Kidney (tissue), 14 donors: ENCODE data around the gene ANKRD61. TPM values are rescaled to one million over a fixed set of nuclear protein-coding genes. Genes with fewer than 3 reads are reported as not detected.
A peak's percentile ranks its signal among the peaks of the same experiment; 100 is the strongest.
"Not testable (repeated sequence)": the region's sequence is repeated elsewhere in the genome, so short reads cannot be mapped to it uniquely, and the experiment has no call there.

ENCODE experiments used
- DNase-seq, 5 donors: peaks; one replicate each; pipeline ENCODE4 v3.0.0-alpha.2; 2013 to 2020
- FAIRE-seq: peaks from 2 replicates; lab custom pipeline; 2012; peaks lifted over from hg19 to GRCh38; lab: Jason Lieb, UNC
- H3K27ac ChIP-seq, 2 donors: one replicate each; pipeline ENCODE4 v1.7.0; 2013; ENCODE audit warnings: low read depth in 2 of 2, low read length in 2 of 2, inconsistent platforms in 1 of 2
- H3K27me3 ChIP-seq: one replicate; pipeline ENCODE4 v1.7.1; 2013; ENCODE audit warnings: low read length, inconsistent platforms; ENCODE audit not compliant: control insufficient read depth, insufficient read depth
- H3K36me3 ChIP-seq, 3 donors: one replicate each; pipeline versions ENCODE4 v1.7.0 to v1.7.1; 2013; ENCODE audit warnings: low read length in 3 of 3, control low read depth in 1 of 3, inconsistent platforms in 1 of 3; ENCODE audit not compliant: insufficient read depth in 3 of 3, control insufficient read depth in 2 of 3
- H3K4me1 ChIP-seq, 3 donors: one replicate each; pipeline versions ENCODE4 v1.7.0 to v1.7.1; 2013; ENCODE audit warnings: low read length in 3 of 3, inconsistent platforms in 1 of 3, low read depth in 1 of 3; ENCODE audit not compliant: control insufficient read depth in 2 of 3, insufficient read depth in 2 of 3
- H3K4me3 ChIP-seq, 3 donors: one replicate each; pipeline versions ENCODE4 v1.7.0 to v1.8.1; 2013; ENCODE audit warnings: low read length in 3 of 3, control low read depth in 1 of 3, inconsistent platforms in 1 of 3
- H3K9ac ChIP-seq, 3 donors: one replicate each; pipeline versions ENCODE4 v1.7.0 to v1.7.1; 2013; ENCODE audit warnings: low read length in 3 of 3, control low read depth in 1 of 3, inconsistent platforms in 1 of 3
- H3K9me3 ChIP-seq, 3 donors: one replicate each; pipeline versions ENCODE4 v1.7.0 to v1.7.1; 2013; ENCODE audit warnings: low read length in 3 of 3, control low read depth in 1 of 3, inconsistent platforms in 1 of 3; ENCODE audit not compliant: control insufficient read depth in 2 of 3, insufficient read depth in 1 of 3
- CTCF ChIP-seq: IDR thresholded peaks from 3 replicates; pipeline ENCODE4 v1.5.1; 2012; ENCODE audit warnings: mild to moderate bottlenecking, moderate library complexity, borderline replicate concordance; ENCODE audit not compliant: insufficient read depth; ENCODE audit errors: extremely low read depth
- intact Hi-C: fragments of 100-400 bp; cut with DNase I; formaldehyde crosslinking; loops from one replicate; pipeline ENCODE4 v1.11.1; 2022
- polyA plus RNA-seq: library from polyadenylated mRNA; stranded (reverse); fragments of 350-450 nt; fragmentation: Illumina TruSeq; extraction: RNeasy Lipid Tissue Mini Kit (QIAGEN cat#74804); gene quantifications from one replicate; pipeline ENCODE4 v1.2.3, GENCODE V29; 2014; ENCODE audit warnings: low read depth, low replicate concordance; ENCODE audit not compliant: insufficient read depth
- total RNA-seq: library from RNA; stranded (reverse); fragmentation: NEBNext Ultra II Directional; extraction: Animal tissue kit (Norgen Biotek cat#: 25700); gene quantifications from one replicate; pipeline ENCODE4 v1.2.1, GENCODE V29; 2021
- donor health status: control.
- donor health status: control.
- donor health status: control.
- donor health status: control.
- donor health status: control.
- donor health status: DM: yes; HTN: yes; CAD: no.
- donor health status: Normal renal cell carcinoma (clear cell type).

Gene ANKRD61
- total and polyA plus RNA-seq, 2 donors from 2014 or later = 0.19 TPM; not detected in 1

GRCh38 chr7:6008668-6009611, 22.2 kb upstream of the ANKRD61 start, which contains the start of the genes AIMP2 and PMS2:
AIMP2 (plus strand) TSS chr7:6009272; CDS start chr7:6009364, 92 bp downstream.
PMS2 (minus strand) TSS chr7:6009049; CDS start chr7:6009019, 30 bp downstream.
- intact Hi-C loops = no loop called here
- no peak for TF ChIP-seq CTCF
- FAIRE-seq (peak; percentile 76), DNase-seq (peak; percentile 99 to 100 (median 99))
- Histone ChIP-seq H3K27ac (peak within 1 kb of the TSS; percentile 97 to 99), H3K9me3 (no peaks in the 10 kb centered on the region), H3K4me3 (peak within 1 kb of the TSS; percentile 84 to 94 (median 91)), H3K9ac (peak within 1 kb of the TSS; percentile 71 to 81 (median 76)), H3K36me3 (peaks cover 0 to 3% (median 0%) of the 10 kb centered on the region in 3 donors), H3K4me1 (peaks cover 0 to 3% (median 2%) of the 10 kb centered on the region in 3 donors), H3K27me3 (no peaks in the 10 kb centered on the region)

DNA sequence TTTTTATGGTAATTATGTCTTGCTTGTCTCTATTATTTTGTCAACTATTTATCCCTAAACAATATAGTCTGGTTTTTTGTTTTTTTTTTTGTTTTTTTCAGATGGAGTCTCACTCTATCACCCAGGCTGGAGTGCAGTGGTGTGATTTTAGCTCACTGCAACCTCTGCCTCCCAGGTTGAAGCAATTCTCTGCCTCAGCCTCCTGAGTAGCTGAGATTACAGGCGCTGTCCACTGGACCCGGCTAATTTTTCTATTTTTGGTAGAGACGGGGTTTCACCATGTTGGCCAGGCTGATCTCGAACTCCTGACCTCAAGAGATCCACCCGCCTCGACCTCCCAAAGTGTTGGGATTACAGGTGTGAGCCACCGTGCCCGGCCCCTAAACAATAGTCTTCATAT, 20.8 kb upstream of the ANKRD61 start:
- not testable (repeated sequence) for H3K27ac ChIP-seq

DNA sequence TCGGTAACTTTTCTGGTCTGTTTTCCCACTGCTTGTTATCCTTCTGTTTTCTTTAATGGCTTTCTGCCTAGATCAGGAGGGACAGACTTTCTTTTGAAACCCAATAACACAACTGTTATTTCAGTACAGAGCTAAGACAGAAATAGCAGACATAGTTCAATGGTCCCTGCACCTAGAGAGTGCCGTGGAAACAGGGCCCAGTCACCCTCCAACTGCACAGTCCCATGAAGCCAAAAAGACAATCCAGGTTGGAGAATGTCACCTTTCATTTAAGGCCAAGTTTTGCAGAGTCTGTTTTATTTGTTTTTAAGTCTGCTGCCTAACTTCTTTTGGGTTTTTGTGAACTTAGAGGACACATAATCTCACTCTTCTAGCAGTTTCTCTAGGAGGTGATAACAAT, 19.6 kb upstream of the ANKRD61 start:
- FAIRE-seq = no peak
- DNase-seq = no peak
- intact Hi-C loops = no loop called here
- Histone ChIP-seq H3K9ac (peak overlapping the region in 1 of 3 donors; percentile 13), H3K36me3 (peaks cover 0 to 6% (median 3%) of the 10 kb centered on the region in 3 donors), H3K9me3 (no peaks in the 10 kb centered on the region), H3K4me3 (no peak overlapping the region), H3K4me1 (peaks cover 0 to 6% (median 5%) of the 10 kb centered on the region in 3 donors), H3K27me3 (no peaks in the 10 kb centered on the region), H3K27ac (peak overlapping the region in 1 of 2 donors; percentile 14)
- TF ChIP-seq CTCF = no peak

More for the DNA sequence above, 20.8 kb upstream of the ANKRD61 start:
- H3K4me1 ChIP-seq, H3K9me3 ChIP-seq, FAIRE-seq, DNase-seq, H3K27me3 ChIP-seq, H3K4me3 ChIP-seq, H3K36me3 ChIP-seq, intact Hi-C loops, H3K9ac ChIP-seq: not testable (repeated sequence)
